GM23338 (cell line): ENCODE data around the gene PPP1R3G. TPM values are rescaled to one million over a fixed set of nuclear protein-coding genes. Genes with fewer than 3 reads are reported as not detected.

Source experiments
- ATAC-seq: fragments of 200-7000 bp; cut with Tn5 transposase; 3 replicates; pipeline ENCODE4 v1.9.1; 2020
- DNase-seq: peaks from one replicate; pipeline ENCODE4 v3.0.0-alpha.2; 2015; ENCODE audit warnings: low spot score
- H2AFZ ChIP-seq: fragments of 200-600 bp; sonication (generic); 2 replicates; pipeline ENCODE4 v1.8.0; 2016; ENCODE audit warnings: antibody characterized with exemption, mild to moderate bottlenecking, moderate library complexity
- H3F3A ChIP-seq: fragments of 200-600 bp; sonication (generic); replicated peaks from 2 replicates; pipeline ENCODE4 v1.8.0; 2017; ENCODE audit warnings: antibody characterized with exemption, mixed run types, low read depth
- H3K27ac ChIP-seq: fragments of 200-600 bp; sonication (generic); 2 replicates; pipeline ENCODE4 v1.6.1; 2016; ENCODE audit warnings: low read depth
- H3K27me3 ChIP-seq: fragments of 200-600 bp; sonication (generic); 2 replicates; pipeline ENCODE4 v1.8.0; 2016; ENCODE audit warnings: mild to moderate bottlenecking, mixed run types, moderate library complexity; ENCODE audit not compliant: insufficient read depth
- H3K36me3 ChIP-seq: fragments of 200-600 bp; sonication (generic); 2 replicates; pipeline ENCODE4 v1.8.0; 2016; ENCODE audit warnings: mild to moderate bottlenecking; ENCODE audit not compliant: insufficient read depth
- H3K4me1 ChIP-seq: fragments of 200-600 bp; sonication (generic); 2 replicates; pipeline ENCODE4 v1.8.0; 2016; ENCODE audit warnings: mild to moderate bottlenecking, moderate library complexity; ENCODE audit not compliant: insufficient read depth
- H3K4me2 ChIP-seq: fragments of 200-600 bp; sonication (generic); 2 replicates; pipeline ENCODE4 v1.7.1; 2017; ENCODE audit warnings: mixed run types
- H3K4me3 ChIP-seq: fragments of 200-600 bp; sonication (generic); 2 replicates; pipeline ENCODE4 v1.6.1; 2016; ENCODE audit warnings: mixed run types
- H3K79me2 ChIP-seq: fragments of 200-600 bp; sonication (generic); replicated peaks from 2 replicates; pipeline ENCODE4 v1.8.0; 2017; ENCODE audit warnings: mild to moderate bottlenecking; ENCODE audit not compliant: insufficient read depth
- H3K9me2 ChIP-seq: fragments of 200-600 bp; sonication (generic); 2 replicates; pipeline ENCODE4 v1.8.0; 2017; ENCODE audit not compliant: insufficient read depth
- H4K20me1 ChIP-seq: fragments of 200-600 bp; sonication (generic); replicated peaks from 2 replicates; pipeline ENCODE4 v1.8.0; 2017; ENCODE audit warnings: mild to moderate bottlenecking; ENCODE audit not compliant: insufficient read depth
- H3K27ac Mint-ChIP-seq: 2 replicates; pipeline ENCODE4 v1.8.0; 2020; ENCODE audit warnings: inconsistent platforms, mild to moderate bottlenecking, moderate library complexity, mixed read lengths
- H3K27me3 Mint-ChIP-seq: 3 replicates; pipeline ENCODE4 v1.8.0; 2022; ENCODE audit warnings: low read depth, mild to moderate bottlenecking, moderate library complexity, mixed read lengths, inconsistent platforms; ENCODE audit not compliant: insufficient read depth, poor library complexity
- H3K36me3 Mint-ChIP-seq: 3 replicates; pipeline ENCODE4 v1.8.0; 2021; ENCODE audit warnings: low read depth, mild to moderate bottlenecking, inconsistent platforms, moderate library complexity, mixed read lengths
- H3K4me1 Mint-ChIP-seq: 3 replicates; pipeline ENCODE4 v1.8.0; 2020; ENCODE audit warnings: mild to moderate bottlenecking, inconsistent platforms, mixed read lengths
- H3K4me3 Mint-ChIP-seq: 3 replicates; pipeline ENCODE4 v1.8.0; 2021; ENCODE audit warnings: moderate library complexity, mild to moderate bottlenecking, inconsistent platforms, mixed read lengths
- H3K9me3 Mint-ChIP-seq: 3 replicates; pipeline ENCODE4 v1.8.0; 2020; ENCODE audit warnings: moderate library complexity, mild to moderate bottlenecking, inconsistent platforms, mixed read lengths
- CREB1 ChIP-seq: fragments of 250-450 bp; sonication (Bioruptor Pico); IDR thresholded peaks from 2 replicates; pipeline ENCODE4 v1.5.0; 2020; ENCODE audit warnings: low read depth, mild to moderate bottlenecking, moderate library complexity
- EZH2 ChIP-seq: fragments of 200-600 bp; sonication (generic); IDR thresholded peaks from one replicate; pipeline ENCODE4 v1.8.0; 2017; ENCODE audit warnings: antibody characterized with exemption, mild to moderate bottlenecking, low read depth; ENCODE audit not compliant: unreplicated experiment
- EZH2phosphoT487 ChIP-seq: fragments of 200-600 bp; sonication (generic); IDR thresholded peaks from one replicate; pipeline ENCODE4 v1.8.1; 2018; ENCODE audit warnings: antibody characterized with exemption; ENCODE audit not compliant: unreplicated experiment
- JUNB ChIP-seq: IDR thresholded peaks from one replicate; pipeline ENCODE4 v1.6.1; 2016; ENCODE audit warnings: antibody characterized with exemption; ENCODE audit not compliant: unreplicated experiment
- NANOG ChIP-seq: IDR thresholded peaks from 2 replicates; pipeline ENCODE4 v1.6.1; 2016; ENCODE audit warnings: antibody characterized with exemption, borderline replicate concordance
- POLR2AphosphoS5 ChIP-seq: IDR thresholded peaks from 2 replicates; pipeline ENCODE4 v1.6.1; 2016; ENCODE audit warnings: antibody characterized with exemption, low read depth
- STAT1 ChIP-seq: IDR thresholded peaks from one replicate; pipeline ENCODE4 v1.6.1; 2016; ENCODE audit warnings: antibody characterized with exemption; ENCODE audit not compliant: unreplicated experiment
- ZNF114 ChIP-seq: fragments of 250-450 bp; sonication (Bioruptor Pico); IDR thresholded peaks from 2 replicates; pipeline ENCODE4 v1.5.0; 2020; ENCODE audit warnings: mild to moderate bottlenecking, moderate library complexity
- ZNF331 ChIP-seq: fragments of 250-450 bp; sonication (Bioruptor Pico); IDR thresholded peaks from 2 replicates; pipeline ENCODE4 v1.5.0; 2020; ENCODE audit warnings: low read depth, mild to moderate bottlenecking, moderate library complexity
- polyA plus RNA-seq: library from polyadenylated mRNA; unstranded; fragments of >200 nt; fragmentation: Nextera tagmentation; extraction: Ambion mirVana; gene quantifications from 2 replicates; pipeline ENCODE4 v1.2.1, GENCODE V29; 2016
- total RNA-seq: library from RNA; depleted of rRNA; stranded (reverse); fragments of >200 nt; shearing (Covaris generic); gene quantifications from 2 replicates; pipeline ENCODE4 v1.2.3, GENCODE V29; 2014
- TF ChIP-seq, protein P1 (sequence below): IDR thresholded peaks from one replicate; pipeline ENCODE4 v1.6.1; 2018; ENCODE audit warnings: antibody characterized with exemption; ENCODE audit not compliant: unreplicated experiment
- TF ChIP-seq, protein P2 (sequence below): fragments of 250-450 bp; sonication (Bioruptor Pico); IDR thresholded peaks from 2 replicates; pipeline ENCODE4 v1.5.0; 2020; ENCODE audit warnings: mild to moderate bottlenecking, moderate library complexity
- TF ChIP-seq, protein P3 (sequence below), 2 experiments: fragments of 200-600 bp in 1 of 2; sonication (generic) in 1 of 2; conservative IDR thresholded peaks; 2 replicates each; pipeline versions ENCODE4 v1.5.1 to v1.6.1; 2016 to 2017; ENCODE audit warnings: antibody characterized with exemption in 2 of 2, low read depth in 2 of 2, mild to moderate bottlenecking in 2 of 2, moderate library complexity in 1 of 2
- TF ChIP-seq, protein P4 (sequence below): IDR thresholded peaks from 2 replicates; pipeline ENCODE4 v1.6.1; 2016; ENCODE audit warnings: antibody characterized with exemption

PPP1R3G gene
- total and polyA plus RNA-seq, 2 experiments from 2014 or later, result 0.13 to 0.24 TPM

DNA sequence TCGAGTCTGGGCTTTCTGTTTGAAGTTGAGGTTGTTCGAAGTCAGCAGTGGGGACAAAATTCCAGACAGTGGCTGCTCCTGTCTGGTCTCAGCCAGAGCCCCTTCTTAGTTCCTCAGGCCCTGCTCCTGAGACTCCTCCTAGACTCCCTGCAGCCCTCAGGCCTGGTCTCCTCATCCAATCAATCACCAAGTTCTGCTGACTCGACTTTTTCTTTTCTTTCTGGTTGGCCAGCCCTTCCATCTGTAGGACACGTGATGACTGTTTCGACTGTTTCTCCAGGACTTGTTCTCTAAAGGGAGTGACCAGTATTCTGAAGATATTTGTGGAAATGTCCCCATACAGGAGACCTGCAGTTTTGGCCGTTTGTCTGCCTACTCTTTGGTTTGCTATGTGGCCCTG lies 19.5 kb downstream of the PPP1R3G start:
- H2AFZ ChIP-seq, result no peak overlapping the region
- peaks cover 6% of the 10 kb centered on the region; the same call in 2 of the 3 replicates for H3K36me3 Mint-ChIP-seq

More for the DNA sequence above, 19.5 kb downstream of the PPP1R3G start:
- Histone ChIP-seq H3K4me1 (peaks cover 6% of the 10 kb centered on the region; the same call in 1 of the 2 replicates), H3K4me3 (no peak overlapping the region), H3K9me2 (no peaks in the 10 kb centered on the region), H3K79me2 (no peaks in the 10 kb centered on the region), H3K27me3 (no peaks in the 10 kb centered on the region), H3F3A (no peaks in the 10 kb centered on the region), H4K20me1 (no peaks in the 10 kb centered on the region), H3K36me3 (no peaks in the 10 kb centered on the region), H3K4me2 (no peak overlapping the region), H3K27ac (no peak overlapping the region)
- H3K4me1 Mint-ChIP-seq, result peaks cover 16% of the 10 kb centered on the region
- no peak overlapping the region for H3K4me3 Mint-ChIP-seq
- TF ChIP-seq JUNB, result no peak
- TF ChIP-seq ZNF331 (CRISPR knock-in tag), result no peak
- no peak for TF ChIP-seq STAT1
- TF ChIP-seq, protein P1, sequence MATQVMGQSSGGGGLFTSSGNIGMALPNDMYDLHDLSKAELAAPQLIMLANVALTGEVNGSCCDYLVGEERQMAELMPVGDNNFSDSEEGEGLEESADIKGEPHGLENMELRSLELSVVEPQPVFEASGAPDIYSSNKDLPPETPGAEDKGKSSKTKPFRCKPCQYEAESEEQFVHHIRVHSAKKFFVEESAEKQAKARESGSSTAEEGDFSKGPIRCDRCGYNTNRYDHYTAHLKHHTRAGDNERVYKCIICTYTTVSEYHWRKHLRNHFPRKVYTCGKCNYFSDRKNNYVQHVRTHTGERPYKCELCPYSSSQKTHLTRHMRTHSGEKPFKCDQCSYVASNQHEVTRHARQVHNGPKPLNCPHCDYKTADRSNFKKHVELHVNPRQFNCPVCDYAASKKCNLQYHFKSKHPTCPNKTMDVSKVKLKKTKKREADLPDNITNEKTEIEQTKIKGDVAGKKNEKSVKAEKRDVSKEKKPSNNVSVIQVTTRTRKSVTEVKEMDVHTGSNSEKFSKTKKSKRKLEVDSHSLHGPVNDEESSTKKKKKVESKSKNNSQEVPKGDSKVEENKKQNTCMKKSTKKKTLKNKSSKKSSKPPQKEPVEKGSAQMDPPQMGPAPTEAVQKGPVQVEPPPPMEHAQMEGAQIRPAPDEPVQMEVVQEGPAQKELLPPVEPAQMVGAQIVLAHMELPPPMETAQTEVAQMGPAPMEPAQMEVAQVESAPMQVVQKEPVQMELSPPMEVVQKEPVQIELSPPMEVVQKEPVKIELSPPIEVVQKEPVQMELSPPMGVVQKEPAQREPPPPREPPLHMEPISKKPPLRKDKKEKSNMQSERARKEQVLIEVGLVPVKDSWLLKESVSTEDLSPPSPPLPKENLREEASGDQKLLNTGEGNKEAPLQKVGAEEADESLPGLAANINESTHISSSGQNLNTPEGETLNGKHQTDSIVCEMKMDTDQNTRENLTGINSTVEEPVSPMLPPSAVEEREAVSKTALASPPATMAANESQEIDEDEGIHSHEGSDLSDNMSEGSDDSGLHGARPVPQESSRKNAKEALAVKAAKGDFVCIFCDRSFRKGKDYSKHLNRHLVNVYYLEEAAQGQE, result no peak
- no peak for TF ChIP-seq POLR2AphosphoS5
- TF ChIP-seq NANOG, result no peak
- no peak for TF ChIP-seq EZH2
- TF ChIP-seq, protein P2, sequence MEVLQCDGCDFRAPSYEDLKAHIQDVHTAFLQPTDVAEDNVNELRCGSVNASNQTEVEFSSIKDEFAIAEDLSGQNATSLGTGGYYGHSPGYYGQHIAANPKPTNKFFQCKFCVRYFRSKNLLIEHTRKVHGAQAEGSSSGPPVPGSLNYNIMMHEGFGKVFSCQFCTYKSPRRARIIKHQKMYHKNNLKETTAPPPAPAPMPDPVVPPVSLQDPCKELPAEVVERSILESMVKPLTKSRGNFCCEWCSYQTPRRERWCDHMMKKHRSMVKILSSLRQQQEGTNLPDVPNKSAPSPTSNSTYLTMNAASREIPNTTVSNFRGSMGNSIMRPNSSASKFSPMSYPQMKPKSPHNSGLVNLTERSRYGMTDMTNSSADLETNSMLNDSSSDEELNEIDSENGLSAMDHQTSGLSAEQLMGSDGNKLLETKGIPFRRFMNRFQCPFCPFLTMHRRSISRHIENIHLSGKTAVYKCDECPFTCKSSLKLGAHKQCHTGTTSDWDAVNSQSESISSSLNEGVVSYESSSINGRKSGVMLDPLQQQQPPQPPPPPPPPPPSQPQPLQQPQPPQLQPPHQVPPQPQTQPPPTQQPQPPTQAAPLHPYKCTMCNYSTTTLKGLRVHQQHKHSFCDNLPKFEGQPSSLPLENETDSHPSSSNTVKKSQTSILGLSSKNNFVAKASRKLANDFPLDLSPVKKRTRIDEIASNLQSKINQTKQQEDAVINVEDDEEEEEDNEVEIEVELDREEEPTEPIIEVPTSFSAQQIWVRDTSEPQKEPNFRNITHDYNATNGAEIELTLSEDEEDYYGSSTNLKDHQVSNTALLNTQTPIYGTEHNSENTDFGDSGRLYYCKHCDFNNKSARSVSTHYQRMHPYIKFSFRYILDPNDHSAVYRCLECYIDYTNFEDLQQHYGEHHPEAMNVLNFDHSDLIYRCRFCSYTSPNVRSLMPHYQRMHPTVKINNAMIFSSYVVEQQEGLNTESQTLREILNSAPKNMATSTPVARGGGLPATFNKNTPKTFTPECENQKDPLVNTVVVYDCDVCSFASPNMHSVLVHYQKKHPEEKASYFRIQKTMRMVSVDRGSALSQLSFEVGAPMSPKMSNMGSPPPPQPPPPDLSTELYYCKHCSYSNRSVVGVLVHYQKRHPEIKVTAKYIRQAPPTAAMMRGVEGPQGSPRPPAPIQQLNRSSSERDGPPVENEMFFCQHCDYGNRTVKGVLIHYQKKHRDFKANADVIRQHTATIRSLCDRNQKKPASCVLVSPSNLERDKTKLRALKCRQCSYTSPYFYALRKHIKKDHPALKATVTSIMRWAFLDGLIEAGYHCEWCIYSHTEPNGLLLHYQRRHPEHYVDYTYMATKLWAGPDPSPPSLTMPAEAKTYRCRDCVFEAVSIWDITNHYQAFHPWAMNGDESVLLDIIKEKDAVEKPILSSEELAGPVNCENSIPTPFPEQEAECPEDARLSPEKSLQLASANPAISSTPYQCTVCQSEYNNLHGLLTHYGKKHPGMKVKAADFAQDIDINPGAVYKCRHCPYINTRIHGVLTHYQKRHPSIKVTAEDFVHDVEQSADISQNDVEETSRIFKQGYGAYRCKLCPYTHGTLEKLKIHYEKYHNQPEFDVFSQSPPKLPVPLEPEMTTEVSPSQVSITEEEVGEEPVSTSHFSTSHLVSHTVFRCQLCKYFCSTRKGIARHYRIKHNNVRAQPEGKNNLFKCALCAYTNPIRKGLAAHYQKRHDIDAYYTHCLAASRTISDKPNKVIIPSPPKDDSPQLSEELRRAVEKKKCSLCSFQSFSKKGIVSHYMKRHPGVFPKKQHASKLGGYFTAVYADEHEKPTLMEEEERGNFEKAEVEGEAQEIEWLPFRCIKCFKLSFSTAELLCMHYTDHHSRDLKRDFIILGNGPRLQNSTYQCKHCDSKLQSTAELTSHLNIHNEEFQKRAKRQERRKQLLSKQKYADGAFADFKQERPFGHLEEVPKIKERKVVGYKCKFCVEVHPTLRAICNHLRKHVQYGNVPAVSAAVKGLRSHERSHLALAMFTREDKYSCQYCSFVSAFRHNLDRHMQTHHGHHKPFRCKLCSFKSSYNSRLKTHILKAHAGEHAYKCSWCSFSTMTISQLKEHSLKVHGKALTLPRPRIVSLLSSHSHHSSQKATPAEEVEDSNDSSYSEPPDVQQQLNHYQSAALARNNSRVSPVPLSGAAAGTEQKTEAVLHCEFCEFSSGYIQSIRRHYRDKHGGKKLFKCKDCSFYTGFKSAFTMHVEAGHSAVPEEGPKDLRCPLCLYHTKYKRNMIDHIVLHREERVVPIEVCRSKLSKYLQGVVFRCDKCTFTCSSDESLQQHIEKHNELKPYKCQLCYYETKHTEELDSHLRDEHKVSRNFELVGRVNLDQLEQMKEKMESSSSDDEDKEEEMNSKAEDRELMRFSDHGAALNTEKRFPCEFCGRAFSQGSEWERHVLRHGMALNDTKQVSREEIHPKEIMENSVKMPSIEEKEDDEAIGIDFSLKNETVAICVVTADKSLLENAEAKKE, result no peak
- no peak for TF ChIP-seq EZH2phosphoT487
- no peak for TF ChIP-seq ZNF114 (CRISPR knock-in tag)
- TF ChIP-seq, protein P3, sequence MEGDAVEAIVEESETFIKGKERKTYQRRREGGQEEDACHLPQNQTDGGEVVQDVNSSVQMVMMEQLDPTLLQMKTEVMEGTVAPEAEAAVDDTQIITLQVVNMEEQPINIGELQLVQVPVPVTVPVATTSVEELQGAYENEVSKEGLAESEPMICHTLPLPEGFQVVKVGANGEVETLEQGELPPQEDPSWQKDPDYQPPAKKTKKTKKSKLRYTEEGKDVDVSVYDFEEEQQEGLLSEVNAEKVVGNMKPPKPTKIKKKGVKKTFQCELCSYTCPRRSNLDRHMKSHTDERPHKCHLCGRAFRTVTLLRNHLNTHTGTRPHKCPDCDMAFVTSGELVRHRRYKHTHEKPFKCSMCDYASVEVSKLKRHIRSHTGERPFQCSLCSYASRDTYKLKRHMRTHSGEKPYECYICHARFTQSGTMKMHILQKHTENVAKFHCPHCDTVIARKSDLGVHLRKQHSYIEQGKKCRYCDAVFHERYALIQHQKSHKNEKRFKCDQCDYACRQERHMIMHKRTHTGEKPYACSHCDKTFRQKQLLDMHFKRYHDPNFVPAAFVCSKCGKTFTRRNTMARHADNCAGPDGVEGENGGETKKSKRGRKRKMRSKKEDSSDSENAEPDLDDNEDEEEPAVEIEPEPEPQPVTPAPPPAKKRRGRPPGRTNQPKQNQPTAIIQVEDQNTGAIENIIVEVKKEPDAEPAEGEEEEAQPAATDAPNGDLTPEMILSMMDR (conservative IDR thresholded peaks at IDR 0.05; ENCODE audit: low read depth in 2 of 2), result no peak
- no peak for TF ChIP-seq CREB1 (CRISPR knock-in tag)
- TF ChIP-seq, protein P4, sequence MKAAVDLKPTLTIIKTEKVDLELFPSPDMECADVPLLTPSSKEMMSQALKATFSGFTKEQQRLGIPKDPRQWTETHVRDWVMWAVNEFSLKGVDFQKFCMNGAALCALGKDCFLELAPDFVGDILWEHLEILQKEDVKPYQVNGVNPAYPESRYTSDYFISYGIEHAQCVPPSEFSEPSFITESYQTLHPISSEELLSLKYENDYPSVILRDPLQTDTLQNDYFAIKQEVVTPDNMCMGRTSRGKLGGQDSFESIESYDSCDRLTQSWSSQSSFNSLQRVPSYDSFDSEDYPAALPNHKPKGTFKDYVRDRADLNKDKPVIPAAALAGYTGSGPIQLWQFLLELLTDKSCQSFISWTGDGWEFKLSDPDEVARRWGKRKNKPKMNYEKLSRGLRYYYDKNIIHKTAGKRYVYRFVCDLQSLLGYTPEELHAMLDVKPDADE, result no peak
- H3K27me3 Mint-ChIP-seq, result peaks cover 10% of the 10 kb centered on the region
- ATAC-seq (no peak), DNase-seq (no peak)
- no peak overlapping the region for H3K27ac Mint-ChIP-seq
- peaks cover 7% of the 10 kb centered on the region for H3K9me3 Mint-ChIP-seq
